Endothelial cell (in vitro differentiated cells): ENCODE measurements around the gene ARHGAP6. TPM values are rescaled to one million over a fixed set of nuclear protein-coding genes. Genes with fewer than 3 reads are reported as not detected.

Source experiments
- DNase-seq: peaks from one replicate; pipeline ENCODE4 v3.0.0; 2021; ENCODE audit warnings: low spot score
- H3K27ac Mint-ChIP-seq: one replicate; pipeline ENCODE4 v1.8.0; 2021; ENCODE audit warnings: mixed read lengths, inconsistent platforms; ENCODE audit not compliant: unreplicated experiment
- H3K27me3 Mint-ChIP-seq: one replicate; pipeline ENCODE4 v1.8.0; 2021; ENCODE audit warnings: mild to moderate bottlenecking, moderate library complexity, mixed read lengths, inconsistent platforms; ENCODE audit not compliant: unreplicated experiment
- H3K36me3 Mint-ChIP-seq: one replicate; pipeline ENCODE4 v1.8.0; 2021; ENCODE audit warnings: mild to moderate bottlenecking, low read depth, mixed read lengths, inconsistent platforms; ENCODE audit not compliant: unreplicated experiment
- H3K4me1 Mint-ChIP-seq: one replicate; pipeline ENCODE4 v1.8.0; 2021; ENCODE audit warnings: mild to moderate bottlenecking, mixed read lengths, inconsistent platforms; ENCODE audit not compliant: unreplicated experiment
- H3K4me3 Mint-ChIP-seq: one replicate; pipeline ENCODE4 v1.8.0; 2021; ENCODE audit warnings: mild to moderate bottlenecking, mixed read lengths, inconsistent platforms; ENCODE audit not compliant: unreplicated experiment
- H3K9me3 Mint-ChIP-seq: one replicate; pipeline ENCODE4 v1.8.0; 2021; ENCODE audit warnings: mixed read lengths, inconsistent platforms; ENCODE audit not compliant: unreplicated experiment
- CTCF ChIP-seq: fragments of 200-600 bp; sonication (generic); IDR thresholded peaks from one replicate; pipeline ENCODE4 v1.5.0; 2021; ENCODE audit warnings: antibody characterized with exemption; ENCODE audit not compliant: unreplicated experiment
- total RNA-seq: library from RNA; stranded (reverse); fragmentation: NEBNext Ultra II Directional; extraction: Animal tissue kit (Norgen Biotek cat#: 25700); gene quantifications from one replicate; pipeline ENCODE4 v1.2.1, GENCODE V29; 2021; ENCODE audit not compliant: unreplicated experiment

Gene ARHGAP6
- total RNA-seq, 1 donor from 2014 or later, result 4.1 TPM

GRCh38 chrX:11406109-11406765 is 259.5 kb downstream of the ARHGAP6 start:
- no peak for DNase-seq
- Mint-ChIP-seq H3K4me1 (no peaks in the 10 kb centered on the region), H3K9me3 (no peaks in the 10 kb centered on the region)

GRCh38 chrX:11403631-11404030 is 262.1 kb downstream of the ARHGAP6 start:
- TF ChIP-seq CTCF, result no peak
- Mint-ChIP-seq H3K4me1 (no peaks in the 10 kb centered on the region), H3K4me3 (no peak overlapping the region), H3K9me3 (no peaks in the 10 kb centered on the region), H3K27ac (no peak overlapping the region), H3K36me3 (no peaks in the 10 kb centered on the region), H3K27me3 (no peaks in the 10 kb centered on the region)
- no peak for DNase-seq

More at GRCh38 chrX:11406109-11406765, 259.5 kb downstream of the ARHGAP6 start:
- Mint-ChIP-seq H3K27me3 (no peaks in the 10 kb centered on the region), H3K36me3 (no peaks in the 10 kb centered on the region), H3K27ac (no peak overlapping the region), H3K4me3 (no peak overlapping the region)
- TF ChIP-seq CTCF, result no peak

GRCh38 chrX:11401966-11402365 is 263.8 kb downstream of the ARHGAP6 start:
- DNase-seq, result no peak
- Mint-ChIP-seq H3K4me3 (no peak overlapping the region), H3K36me3 (no peaks in the 10 kb centered on the region), H3K27ac (no peak overlapping the region), H3K27me3 (no peaks in the 10 kb centered on the region), H3K9me3 (no peaks in the 10 kb centered on the region), H3K4me1 (no peaks in the 10 kb centered on the region)
- no peak for TF ChIP-seq CTCF

- no peaks in the 10 kb centered on the region for H3K27me3 Mint-ChIP-seq
- no peak overlapping the region for H3K4me3 Mint-ChIP-seq
- no peak overlapping the region for H3K27ac Mint-ChIP-seq
- DNase-seq, result no peak
- H3K36me3 Mint-ChIP-seq, result no peaks in the 10 kb centered on the region
- H3K4me1 Mint-ChIP-seq, result no peaks in the 10 kb centered on the region
- no peak for TF ChIP-seq CTCF
- H3K9me3 Mint-ChIP-seq, result no peaks in the 10 kb centered on the region
These were observed 266.1 kb downstream of the ARHGAP6 start for GRCh38 chrX:11399489-11400094.

- no peaks in the 10 kb centered on the region for H3K9me3 Mint-ChIP-seq
- no peaks in the 10 kb centered on the region for H3K36me3 Mint-ChIP-seq
- H3K4me3 Mint-ChIP-seq, result no peak overlapping the region
- TF ChIP-seq CTCF, result no peak
- DNase-seq, result no peak
- H3K27me3 Mint-ChIP-seq, result no peaks in the 10 kb centered on the region
- H3K4me1 Mint-ChIP-seq, result no peaks in the 10 kb centered on the region
- no peak overlapping the region for H3K27ac Mint-ChIP-seq
These were observed 266.9 kb downstream of the ARHGAP6 start for GRCh38 chrX:11398785-11399184.
